Measurements from ENCODE around the gene MAP4K2.

MAP4K2 gene

DNA sequence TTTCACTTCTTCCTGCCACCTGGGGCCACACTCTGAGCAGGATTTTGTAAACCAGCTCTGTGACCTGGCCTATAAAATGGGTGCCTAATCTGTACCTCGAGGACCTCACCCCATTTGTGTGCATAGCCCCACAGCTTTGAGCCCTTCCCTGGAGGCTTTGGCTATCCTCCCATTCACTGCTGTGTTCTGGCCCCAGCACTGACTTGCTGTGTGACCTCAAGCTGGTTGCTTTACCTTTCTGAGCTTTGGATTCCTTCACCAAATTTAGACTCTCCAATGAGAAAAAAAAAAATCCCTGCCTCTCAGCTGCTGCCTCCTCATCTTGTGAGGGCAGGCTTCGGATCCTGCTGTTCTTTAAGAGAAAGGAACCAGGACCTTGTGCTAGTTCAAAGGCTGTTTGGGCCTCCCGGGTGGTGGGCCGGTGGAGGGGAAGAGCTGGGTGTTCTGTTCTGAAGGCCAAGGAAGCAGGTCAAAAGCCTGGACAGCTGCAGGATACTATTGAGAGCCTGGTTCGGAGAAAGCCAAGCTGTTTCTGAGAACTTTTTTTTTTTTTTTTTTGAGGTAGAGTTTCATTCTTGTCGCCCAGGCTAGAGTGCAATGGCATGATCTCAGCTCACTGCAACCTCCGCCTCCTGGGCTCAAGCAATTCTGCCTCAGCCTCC lies 42.1 kb downstream of the MAP4K2 start:
- H4K20me1 ChIP-seq (ENCODE audit: insufficient read depth, low read length), result peaks cover 47% of the 10 kb centered on the region
- TF ChIP-seq EZH2 (IDR thresholded peaks at IDR 0.05; ENCODE audit: borderline replicate concordance, low read depth, low read length, severe bottlenecking), result no peak
- TF ChIP-seq, protein P1, sequence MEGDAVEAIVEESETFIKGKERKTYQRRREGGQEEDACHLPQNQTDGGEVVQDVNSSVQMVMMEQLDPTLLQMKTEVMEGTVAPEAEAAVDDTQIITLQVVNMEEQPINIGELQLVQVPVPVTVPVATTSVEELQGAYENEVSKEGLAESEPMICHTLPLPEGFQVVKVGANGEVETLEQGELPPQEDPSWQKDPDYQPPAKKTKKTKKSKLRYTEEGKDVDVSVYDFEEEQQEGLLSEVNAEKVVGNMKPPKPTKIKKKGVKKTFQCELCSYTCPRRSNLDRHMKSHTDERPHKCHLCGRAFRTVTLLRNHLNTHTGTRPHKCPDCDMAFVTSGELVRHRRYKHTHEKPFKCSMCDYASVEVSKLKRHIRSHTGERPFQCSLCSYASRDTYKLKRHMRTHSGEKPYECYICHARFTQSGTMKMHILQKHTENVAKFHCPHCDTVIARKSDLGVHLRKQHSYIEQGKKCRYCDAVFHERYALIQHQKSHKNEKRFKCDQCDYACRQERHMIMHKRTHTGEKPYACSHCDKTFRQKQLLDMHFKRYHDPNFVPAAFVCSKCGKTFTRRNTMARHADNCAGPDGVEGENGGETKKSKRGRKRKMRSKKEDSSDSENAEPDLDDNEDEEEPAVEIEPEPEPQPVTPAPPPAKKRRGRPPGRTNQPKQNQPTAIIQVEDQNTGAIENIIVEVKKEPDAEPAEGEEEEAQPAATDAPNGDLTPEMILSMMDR (IDR thresholded peaks at IDR 0.05; ENCODE audit: borderline replicate concordance, extremely low read depth, low read length, poor library complexity, severe bottlenecking), result no peak
- no peaks in the 10 kb centered on the region for H3K9me3 ChIP-seq (ENCODE audit: insufficient read depth, low read length, severe bottlenecking)
- H3K36me3 ChIP-seq (ENCODE audit: insufficient read depth, low read length), result peaks cover 38% of the 10 kb centered on the region
- no peaks in the 10 kb centered on the region for H3K27me3 ChIP-seq (ENCODE audit: insufficient read depth, low read length, poor library complexity)
- no peak overlapping the region for H3K9ac ChIP-seq (ENCODE audit: low read depth, low read length)
- peak overlapping the region; percentile 12; the same call in 1 of the 2 replicates for H3K27ac ChIP-seq (ENCODE audit: low read length)
- no peak overlapping the region for H3K4me3 ChIP-seq (ENCODE audit: low read depth in 1 of 2, low read length in 2 of 2)
- no peak overlapping the region for H3K4me2 ChIP-seq (ENCODE audit: insufficient read depth, low read length)
- H3K4me1 ChIP-seq (ENCODE audit: insufficient read depth, low read length), result peaks cover 23% of the 10 kb centered on the region
- peaks cover 18% of the 10 kb centered on the region for H3K79me2 ChIP-seq (ENCODE audit: insufficient read depth, low read length)
- DNase-seq, result no peak
- no peak overlapping the region for H2AFZ ChIP-seq (ENCODE audit: low read depth, low read length)
- ATAC-seq (ENCODE audit: insufficient read depth, low read depth), result peak; percentile 4; the same call in 1 of the 3 replicates

DNA sequence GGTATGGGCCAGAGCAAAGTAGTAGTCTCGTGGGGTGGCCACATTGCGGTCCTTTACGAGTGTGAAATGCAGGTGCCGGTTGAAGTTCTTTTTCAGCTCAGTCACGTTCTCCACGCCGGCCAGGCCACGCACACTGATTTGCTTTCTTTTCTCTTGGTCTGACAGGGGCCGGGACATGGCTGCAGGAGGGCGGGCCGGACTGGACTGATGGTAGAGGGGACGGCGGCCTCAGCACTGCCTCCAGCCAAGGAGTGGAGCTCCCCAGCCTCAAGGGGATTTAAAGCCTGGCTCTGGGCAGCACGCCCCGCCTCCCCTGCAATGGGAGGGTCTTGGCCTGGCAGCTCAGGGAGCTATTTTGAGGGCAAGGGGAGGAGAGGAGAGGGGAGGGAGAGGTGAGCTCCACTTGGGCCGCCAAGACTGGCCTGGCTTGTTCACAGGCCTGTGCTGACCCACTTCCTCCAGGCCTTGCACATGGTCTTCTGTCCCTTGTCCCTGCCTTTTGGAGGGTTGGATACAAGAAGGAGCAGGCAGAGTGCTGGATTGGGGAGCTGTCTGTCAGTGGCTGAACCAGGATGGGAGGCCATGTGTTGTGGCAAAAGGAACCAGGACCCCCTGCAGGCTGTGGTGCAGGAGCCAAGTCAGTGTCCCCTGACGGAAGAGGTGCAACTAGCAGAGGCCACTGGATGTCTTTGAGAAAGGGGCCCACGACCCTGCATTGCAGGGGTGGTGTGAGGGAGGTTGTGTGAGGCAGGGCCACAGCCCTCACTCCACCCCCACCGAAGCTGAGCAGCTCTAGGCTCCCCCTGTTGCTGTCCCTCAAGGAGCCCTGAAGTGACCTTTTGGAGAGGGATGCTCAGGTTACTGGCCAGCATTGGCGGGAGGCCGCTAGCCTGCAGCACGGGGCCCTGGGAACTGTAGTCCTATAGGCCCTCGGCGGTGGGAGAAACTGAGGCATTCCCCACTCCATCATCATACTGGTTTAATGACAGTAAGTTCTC lies 43.0 kb downstream of the MAP4K2 start, which contains the start of gene PYGM:
TSS of gene PYGM (minus strand) at position 253 of the 998 bp plus-strand sequence. CDS start at position 177, 76 bp downstream.
- no peak within 1 kb of the TSS for H3K9ac ChIP-seq (ENCODE audit: low read depth, low read length)
- no peak for TF ChIP-seq EZH2 (IDR thresholded peaks at IDR 0.05; ENCODE audit: borderline replicate concordance, low read depth, low read length, severe bottlenecking)
- TF ChIP-seq, protein P1 (IDR thresholded peaks at IDR 0.05; ENCODE audit: borderline replicate concordance, extremely low read depth, low read length, poor library complexity, severe bottlenecking), result no peak
- no peak within 1 kb of the TSS for H3K4me2 ChIP-seq (ENCODE audit: insufficient read depth, low read length)
- H3K27ac ChIP-seq (ENCODE audit: low read length), result peak within 1 kb of the TSS; percentile 25
- ATAC-seq (ENCODE audit: insufficient read depth, low read depth) (peak; percentile 22; the same call in 2 of the 3 replicates), DNase-seq (no peak)
- peaks cover 13% of the 10 kb centered on the region for H3K79me2 ChIP-seq (ENCODE audit: insufficient read depth, low read length)
- no peak within 1 kb of the TSS for H3K4me3 ChIP-seq (ENCODE audit: low read depth in 1 of 2, low read length in 2 of 2)
- peaks cover 30% of the 10 kb centered on the region for H3K36me3 ChIP-seq (ENCODE audit: insufficient read depth, low read length)
- no peaks in the 10 kb centered on the region for H3K9me3 ChIP-seq (ENCODE audit: insufficient read depth, low read length, severe bottlenecking)
- H2AFZ ChIP-seq (ENCODE audit: low read depth, low read length), result no peak within 1 kb of the TSS
- H3K4me1 ChIP-seq (ENCODE audit: insufficient read depth, low read length), result peaks cover 18% of the 10 kb centered on the region
- peaks cover 39% of the 10 kb centered on the region for H4K20me1 ChIP-seq (ENCODE audit: insufficient read depth, low read length)
- H3K27me3 ChIP-seq (ENCODE audit: insufficient read depth, low read length, poor library complexity), result no peaks in the 10 kb centered on the region

DNA sequence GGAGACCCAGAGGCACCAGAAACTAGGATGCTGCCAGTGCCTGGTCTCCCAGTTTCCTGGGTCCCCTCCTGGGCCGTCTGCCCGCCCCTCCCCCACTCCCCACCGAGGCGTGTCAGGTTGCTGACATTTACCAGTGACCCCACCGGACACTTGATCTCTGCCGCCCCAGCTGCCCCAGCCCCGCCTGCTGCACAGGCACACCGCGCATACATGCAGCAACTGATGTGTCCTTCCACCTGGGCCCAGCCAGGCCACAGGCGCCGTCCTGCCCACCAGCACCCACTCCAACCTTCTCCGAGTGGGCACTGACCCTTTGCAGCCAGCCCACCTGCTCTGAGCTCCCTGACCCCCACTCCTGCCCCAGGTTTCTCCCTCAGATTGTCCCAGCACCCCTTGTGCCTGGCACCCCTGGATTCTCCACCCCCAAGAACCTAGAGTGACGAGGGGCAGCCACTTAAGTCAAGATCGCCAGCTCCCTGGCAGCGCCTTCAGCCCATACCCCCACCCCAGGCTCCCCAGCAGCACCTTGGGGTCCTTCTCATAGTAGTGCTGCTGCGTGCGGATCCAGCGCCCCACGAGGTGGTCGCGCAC lies 43.8 kb downstream of the MAP4K2 start:
- peaks cover 31% of the 10 kb centered on the region for H4K20me1 ChIP-seq (ENCODE audit: insufficient read depth, low read length)
- no peak overlapping the region for H3K27ac ChIP-seq (ENCODE audit: low read length)
- H3K4me3 ChIP-seq (ENCODE audit: low read depth in 1 of 2, low read length in 2 of 2), result no peak overlapping the region
- H2AFZ ChIP-seq (ENCODE audit: low read depth, low read length), result no peak overlapping the region
- H3K36me3 ChIP-seq (ENCODE audit: insufficient read depth, low read length), result peaks cover 22% of the 10 kb centered on the region
- TF ChIP-seq EZH2 (IDR thresholded peaks at IDR 0.05; ENCODE audit: borderline replicate concordance, low read depth, low read length, severe bottlenecking), result no peak
- TF ChIP-seq, protein P1 (IDR thresholded peaks at IDR 0.05; ENCODE audit: borderline replicate concordance, extremely low read depth, low read length, poor library complexity, severe bottlenecking), result no peak
- no peaks in the 10 kb centered on the region for H3K9me3 ChIP-seq (ENCODE audit: insufficient read depth, low read length, severe bottlenecking)
- DNase-seq, result no peak
- no peaks in the 10 kb centered on the region for H3K27me3 ChIP-seq (ENCODE audit: insufficient read depth, low read length, poor library complexity)
- ATAC-seq (ENCODE audit: insufficient read depth, low read depth), result no peak
- H3K4me1 ChIP-seq (ENCODE audit: insufficient read depth, low read length), result peaks cover 10% of the 10 kb centered on the region
- H3K4me2 ChIP-seq (ENCODE audit: insufficient read depth, low read length), result no peak overlapping the region
- no peak overlapping the region for H3K9ac ChIP-seq (ENCODE audit: low read depth, low read length)
- peaks cover 8% of the 10 kb centered on the region; the same call in 1 of the 2 replicates for H3K79me2 ChIP-seq (ENCODE audit: insufficient read depth, low read length)
